Measurements from ENCODE around the gene GCN1. TPM values are rescaled to one million over a fixed set of nuclear protein-coding genes. Genes with fewer than 3 reads are reported as not detected.

GCN1 gene
- polyA plus RNA-seq, 3 donors = 5.0 to 22.1 (median 8.3) TPM

GRCh38 chr12:120102189-120103043 is 92.1 kb downstream of the GCN1 start:
- no peaks in the 10 kb centered on the region for H3K9me3 Mint-ChIP-seq
- no peaks in the 10 kb centered on the region for H3K27me3 Mint-ChIP-seq (ENCODE audit: low read depth in 3 of 3)
- H3K27ac ChIP-seq (ENCODE audit: low read depth in 1 of 2, low read length in 2 of 2) = no peak overlapping the region
- peaks cover 8 to 19% of the 10 kb centered on the region in 2 donors for H3K4me1 ChIP-seq (ENCODE audit: control insufficient read depth in 1 of 2, insufficient read depth in 2 of 2, low read length in 2 of 2)
- TF ChIP-seq CTCF (IDR thresholded peaks at IDR 0.05) = no peak
- H3K4me3 Mint-ChIP-seq = peak overlapping the region in 1 of 2 donors; percentile 52
- no peak overlapping the region for H3K4me3 ChIP-seq (replicated peaks in 1 of 3; ENCODE audit: low read depth in 2 of 3, low read length in 3 of 3)
- H3K9ac ChIP-seq (ENCODE audit: insufficient read depth, low read length, poor library complexity, severe bottlenecking) = no peak overlapping the region
- 71% methylated on average over 26 of the region's 30 CpGs for WGBS (ENCODE audit: insufficient coverage)
- peak overlapping the region in 4 of 7 donors; percentile 46 to 80 (median 54) for H3K27ac Mint-ChIP-seq
- H4K20me1 ChIP-seq (ENCODE audit: insufficient read depth, low read length) = peaks cover 98% of the 10 kb centered on the region
- H3K79me2 ChIP-seq (ENCODE audit: insufficient read depth, low read length) = peaks cover 88% of the 10 kb centered on the region
- H3K36me3 Mint-ChIP-seq = peaks cover 78 to 98% of the 10 kb centered on the region in 2 donors
- H3K4me2 ChIP-seq (replicated peaks; ENCODE audit: extremely low read depth, low read length, poor library complexity, severe bottlenecking) = peak overlapping the region; percentile 8
- no peak overlapping the region for H2AFZ ChIP-seq (ENCODE audit: insufficient read depth, low read depth, low read length, poor library complexity, severe bottlenecking)
- H3K4me1 Mint-ChIP-seq = peaks cover 10% of the 10 kb centered on the region
- no peaks in the 10 kb centered on the region for H3K27me3 ChIP-seq (ENCODE audit: control insufficient read depth in 2 of 2, insufficient read depth in 2 of 2, low read length in 2 of 2)
- intact Hi-C loops (cut with micrococcal nuclease) = no loop called here
- peaks cover 77 to 100% of the 10 kb centered on the region in 2 donors for H3K36me3 ChIP-seq (replicated peaks in 1 of 2; ENCODE audit: control insufficient read depth in 1 of 2, insufficient read depth in 2 of 2, low read length in 2 of 2)
- no peak for DNase-seq
- no peaks in the 10 kb centered on the region for H3K9me3 ChIP-seq (replicated peaks in 1 of 2; ENCODE audit: control insufficient read depth in 1 of 2, insufficient read depth in 1 of 2, low read length in 2 of 2)

GRCh38 chr12:120101617-120102016 is 92.9 kb downstream of the GCN1 start:
- Histone ChIP-seq H3K9ac (ENCODE audit: insufficient read depth, low read length, poor library complexity, severe bottlenecking) (no peak overlapping the region), H3K9me3 (replicated peaks in 1 of 2; ENCODE audit: control insufficient read depth in 1 of 2, insufficient read depth in 1 of 2, low read length in 2 of 2) (no peaks in the 10 kb centered on the region), H3K4me3 (replicated peaks in 1 of 3; ENCODE audit: low read depth in 2 of 3, low read length in 3 of 3) (no peak overlapping the region), H4K20me1 (ENCODE audit: insufficient read depth, low read length) (peaks cover 98% of the 10 kb centered on the region), H2AFZ (ENCODE audit: insufficient read depth, low read depth, low read length, poor library complexity, severe bottlenecking) (no peak overlapping the region), H3K27ac (ENCODE audit: low read depth in 1 of 2, low read length in 2 of 2) (peak overlapping the region in 1 of 2 donors; percentile 29), H3K27me3 (ENCODE audit: control insufficient read depth in 2 of 2, insufficient read depth in 2 of 2, low read length in 2 of 2) (no peaks in the 10 kb centered on the region), H3K36me3 (replicated peaks in 1 of 2; ENCODE audit: control insufficient read depth in 1 of 2, insufficient read depth in 2 of 2, low read length in 2 of 2) (peaks cover 85 to 100% of the 10 kb centered on the region in 2 donors), H3K4me1 (ENCODE audit: control insufficient read depth in 1 of 2, insufficient read depth in 2 of 2, low read length in 2 of 2) (peaks cover 8 to 19% of the 10 kb centered on the region in 2 donors), H3K4me2 (replicated peaks; ENCODE audit: extremely low read depth, low read length, poor library complexity, severe bottlenecking) (no peak overlapping the region), H3K79me2 (ENCODE audit: insufficient read depth, low read length) (peaks cover 80% of the 10 kb centered on the region)
- Mint-ChIP-seq H3K27me3 (ENCODE audit: low read depth in 3 of 3) (no peaks in the 10 kb centered on the region), H3K4me3 (no peak overlapping the region), H3K36me3 (peaks cover 79 to 98% of the 10 kb centered on the region in 2 donors), H3K27ac (peak overlapping the region in 2 of 7 donors; percentile 19 to 50), H3K9me3 (no peaks in the 10 kb centered on the region), H3K4me1 (peaks cover 10% of the 10 kb centered on the region)
- no peak for DNase-seq
- WGBS (ENCODE audit: insufficient coverage) = 90% methylated on average over 13 of the region's 13 CpGs
- TF ChIP-seq CTCF (IDR thresholded peaks at IDR 0.05) = no peak
- intact Hi-C loops (cut with micrococcal nuclease) = no loop called here
